GM12891 (cell line): Measurements from ENCODE around the gene TBC1D13.

ENCODE experiments used
- PAX5 ChIP-seq: IDR thresholded peaks from 2 replicates; pipeline ENCODE4 v1.6.1; 2011; ENCODE audit warnings: low read length, moderate library complexity, mild to moderate bottlenecking; ENCODE audit not compliant: insufficient read depth, severe bottlenecking
- POLR2A ChIP-seq: IDR thresholded peaks from 2 replicates; pipeline ENCODE4 v1.6.1; 2011; ENCODE audit warnings: low read depth, low read length, control low read depth
- POLR2AphosphoS5 ChIP-seq: IDR thresholded peaks from 2 replicates; pipeline ENCODE4 v1.6.1; 2011; ENCODE audit warnings: low read depth, low read length, control low read depth
- POU2F2 ChIP-seq: IDR thresholded peaks from 2 replicates; pipeline ENCODE4 v1.6.1; 2011; ENCODE audit warnings: low read depth, mild to moderate bottlenecking, control low read depth, low read length, moderate library complexity
- TAF1 ChIP-seq: IDR thresholded peaks from 2 replicates; pipeline ENCODE4 v1.6.1; 2011; ENCODE audit warnings: low read depth, low read length, control low read depth

DNA sequence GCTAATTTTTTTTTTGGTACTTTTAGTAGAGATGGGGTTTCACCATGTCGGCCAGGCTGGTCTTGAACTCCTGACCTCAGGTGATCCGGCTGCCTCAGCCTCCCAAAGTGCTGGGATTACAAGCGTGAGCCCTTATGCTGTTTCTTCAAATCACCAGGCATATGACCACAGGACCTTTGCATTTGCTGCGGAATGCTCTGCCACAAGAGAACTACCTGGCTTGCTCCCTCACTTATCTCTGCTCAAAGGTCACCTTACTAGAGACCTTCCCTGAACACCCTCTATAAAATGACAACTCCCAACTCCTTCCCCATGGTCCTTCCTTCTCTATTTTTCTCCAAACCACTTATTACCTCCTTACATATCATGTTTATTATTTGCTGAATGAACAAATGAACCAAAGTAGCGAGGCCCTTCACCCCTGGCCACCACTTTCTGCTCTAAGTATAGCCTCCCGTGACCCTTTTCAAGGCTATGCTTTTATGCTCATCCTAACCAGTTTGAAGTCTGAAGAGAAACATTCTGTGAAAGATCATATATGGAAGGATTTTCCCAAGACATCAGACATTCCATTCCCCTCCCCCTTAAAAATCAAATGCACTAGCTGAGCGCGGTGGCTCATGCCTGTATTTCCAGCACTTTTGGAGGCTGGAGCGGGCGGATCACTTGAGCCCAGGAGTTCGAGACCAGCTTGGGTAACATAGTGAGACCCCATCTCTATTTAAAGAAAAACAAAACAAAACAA lies 16.6 kb upstream of the TBC1D13 start:
- TF ChIP-seq POLR2AphosphoS5 (no peak), TAF1 (no peak), PAX5 (no peak), POLR2A (no peak), POU2F2 (no peak)
